Mucosa of rectum (tissue), 2 donors: ENCODE measurements around the gene LSM4.
"Not testable (repeated sequence)": the region's sequence is repeated elsewhere in the genome, so short reads cannot be mapped to it uniquely, and the experiment has no call there.

Source experiments
- H3K27ac ChIP-seq, 2 donors: one replicate each; pipeline ENCODE4 v1.7.0; 2013; ENCODE audit warnings: inconsistent platforms in 2 of 2, low read depth in 2 of 2, low read length in 2 of 2
- H3K27me3 ChIP-seq, 2 donors: one replicate each; pipeline ENCODE4 v1.7.0; 2013; ENCODE audit warnings: low read length in 2 of 2; ENCODE audit not compliant: control insufficient read depth in 2 of 2, insufficient read depth in 2 of 2
- H3K36me3 ChIP-seq, 2 donors: one replicate each; pipeline ENCODE4 v1.7.0; 2013; ENCODE audit warnings: low read length in 2 of 2; ENCODE audit not compliant: control insufficient read depth in 2 of 2, insufficient read depth in 2 of 2
- H3K4me1 ChIP-seq, 2 donors: one replicate each; pipeline ENCODE4 v1.7.0; 2013; ENCODE audit warnings: low read length in 2 of 2, mild to moderate bottlenecking in 1 of 2; ENCODE audit not compliant: control insufficient read depth in 2 of 2, insufficient read depth in 2 of 2
- H3K4me3 ChIP-seq, 2 donors: one replicate each; pipeline ENCODE4 v1.7.0; 2013; ENCODE audit warnings: low read length in 2 of 2
- H3K9ac ChIP-seq, 2 donors: one replicate each; pipeline ENCODE4 v1.7.0; 2013; ENCODE audit warnings: low read length in 2 of 2, low read depth in 1 of 2, mild to moderate bottlenecking in 1 of 2
- H3K9me3 ChIP-seq, 2 donors: one replicate each; pipeline ENCODE4 v1.7.0; 2013; ENCODE audit warnings: low read length in 2 of 2; ENCODE audit not compliant: control insufficient read depth in 2 of 2
- donor health status: healthy.
- donor health status: Normal muscosa, but diverticular disease.

Gene LSM4

GRCh38 chr19:18322759-18323460 is at the start of gene LSM4:
LSM4 (minus strand) TSS chr19:18323076; CDS start chr19:18323020, 56 bp downstream.
- Histone ChIP-seq H3K27ac (peak within 1 kb of the TSS; percentile 93 to 94), H3K4me3 (peak within 1 kb of the TSS; percentile 69 to 84), H3K9ac (peak within 1 kb of the TSS; percentile 85 to 96), H3K9me3 (no peaks in the 10 kb centered on the region), H3K4me1 (peaks cover 47 to 53% of the 10 kb centered on the region in 2 donors), H3K36me3 (no peaks in the 10 kb centered on the region), H3K27me3 (no peaks in the 10 kb centered on the region)

- no peak overlapping the region for H3K9ac ChIP-seq
- no peaks in the 10 kb centered on the region for H3K27me3 ChIP-seq
- H3K27ac ChIP-seq = peak overlapping the region in 1 of 2 donors; percentile 23
- peaks cover 2 to 3% of the 10 kb centered on the region in 2 donors for H3K36me3 ChIP-seq
- H3K4me3 ChIP-seq = no peak overlapping the region
- H3K9me3 ChIP-seq = no peaks in the 10 kb centered on the region
- peaks cover 14 to 15% of the 10 kb centered on the region in 2 donors for H3K4me1 ChIP-seq
These were observed 45.8 kb upstream of the LSM4 start for GRCh38 chr19:18368504-18369222.

GRCh38 chr19:18366021-18366435 is 43.2 kb upstream of the LSM4 start:
- Histone ChIP-seq H3K9me3 (no peaks in the 10 kb centered on the region), H3K4me1 (peaks cover 12 to 19% of the 10 kb centered on the region in 2 donors), H3K9ac (peak overlapping the region in 1 of 2 donors; percentile 85), H3K4me3 (no peak overlapping the region), H3K27me3 (no peaks in the 10 kb centered on the region), H3K36me3 (peaks cover 13 to 17% of the 10 kb centered on the region in 2 donors), H3K27ac (peak overlapping the region; percentile 88 to 93)

GRCh38 chr19:18364826-18365528 is 42.1 kb upstream of the LSM4 start:
- peak overlapping the region; percentile 4 to 26 for H3K4me3 ChIP-seq
- peaks cover 13 to 17% of the 10 kb centered on the region in 2 donors for H3K36me3 ChIP-seq
- peak overlapping the region; percentile 88 to 93 for H3K27ac ChIP-seq
- H3K27me3 ChIP-seq = no peaks in the 10 kb centered on the region
- H3K4me1 ChIP-seq = peaks cover 12 to 19% of the 10 kb centered on the region in 2 donors
- peak overlapping the region; percentile 75 to 85 for H3K9ac ChIP-seq
- H3K9me3 ChIP-seq = no peaks in the 10 kb centered on the region

- H3K27ac ChIP-seq = peak overlapping the region; percentile 88 to 93
- peak overlapping the region; percentile 75 to 85 for H3K9ac ChIP-seq
- not testable (repeated sequence) for H3K9me3 ChIP-seq, H3K27me3 ChIP-seq
- H3K4me3 ChIP-seq = peak overlapping the region; percentile 4 to 26
- H3K36me3 ChIP-seq = peaks cover 13 to 19% of the 10 kb centered on the region in 2 donors
- peaks cover 12 to 19% of the 10 kb centered on the region in 2 donors for H3K4me1 ChIP-seq
These were observed 41.5 kb upstream of the LSM4 start for GRCh38 chr19:18364277-18364825.

GRCh38 chr19:18363787-18364186 is 40.9 kb upstream of the LSM4 start:
- Histone ChIP-seq H3K27me3 (no peaks in the 10 kb centered on the region), H3K4me1 (peaks cover 12 to 19% of the 10 kb centered on the region in 2 donors), H3K9ac (no peak overlapping the region), H3K27ac (peak overlapping the region; percentile 88 to 93), H3K36me3 (peaks cover 17 to 23% of the 10 kb centered on the region in 2 donors), H3K4me3 (no peak overlapping the region), H3K9me3 (no peaks in the 10 kb centered on the region)

- peaks cover 12 to 19% of the 10 kb centered on the region in 2 donors for H3K4me1 ChIP-seq
- peaks cover 17 to 25% of the 10 kb centered on the region in 2 donors for H3K36me3 ChIP-seq
- no peaks in the 10 kb centered on the region for H3K9me3 ChIP-seq
- H3K4me3 ChIP-seq = no peak overlapping the region
- H3K27ac ChIP-seq = no peak overlapping the region
- H3K9ac ChIP-seq = no peak overlapping the region
- no peaks in the 10 kb centered on the region for H3K27me3 ChIP-seq
These were observed 40.2 kb upstream of the LSM4 start for GRCh38 chr19:18362934-18363542.

GRCh38 chr19:18361646-18362045 is 38.8 kb upstream of the LSM4 start:
- Histone ChIP-seq H3K4me1 (peaks cover 12 to 19% of the 10 kb centered on the region in 2 donors), H3K9ac (no peak overlapping the region), H3K27ac (no peak overlapping the region), H3K36me3 (peaks cover 31 to 36% of the 10 kb centered on the region in 2 donors), H3K4me3 (no peak overlapping the region), H3K27me3 (no peaks in the 10 kb centered on the region), H3K9me3 (no peaks in the 10 kb centered on the region)

GRCh38 chr19:18357041-18357440 is 34.2 kb upstream of the LSM4 start:
- H3K36me3 ChIP-seq = peaks cover 31 to 36% of the 10 kb centered on the region in 2 donors
- no peak overlapping the region for H3K27ac ChIP-seq

More at GRCh38 chr19:18357041-18357440, 34.2 kb upstream of the LSM4 start:
- H3K27me3 ChIP-seq = no peaks in the 10 kb centered on the region
- H3K9ac ChIP-seq = no peak overlapping the region
- H3K4me3 ChIP-seq = no peak overlapping the region
- no peaks in the 10 kb centered on the region for H3K4me1 ChIP-seq
- H3K9me3 ChIP-seq = no peaks in the 10 kb centered on the region
